Endometrial microvascular endothelial cells (primary cell): ENCODE measurements around the gene PINLYP. TPM values are rescaled to one million over a fixed set of nuclear protein-coding genes. Genes with fewer than 3 reads are reported as not detected.
"Not testable (repeated sequence)": the region's sequence is repeated elsewhere in the genome, so short reads cannot be mapped to it uniquely, and the experiment has no call there.

Source experiments
- in situ Hi-C: cut with HindIII; loops from 2 replicates; pipeline ENCODE4 v1.10.0; 2017; ENCODE audit warnings: low sequenced_read_pairs, low pct_unique_long_range_greater_than_20kb; ENCODE audit errors: inconsistent ontology term
- total RNA-seq: library from RNA; depleted of rRNA; stranded (reverse); fragments of >200 nt; gene quantifications from one replicate; pipeline ENCODE4 v1.2.3, GENCODE V29; 2015; ENCODE audit errors: inconsistent ontology term

Gene PINLYP
- total RNA-seq, 1 donor from 2014 or later, result 1.9 TPM

DNA sequence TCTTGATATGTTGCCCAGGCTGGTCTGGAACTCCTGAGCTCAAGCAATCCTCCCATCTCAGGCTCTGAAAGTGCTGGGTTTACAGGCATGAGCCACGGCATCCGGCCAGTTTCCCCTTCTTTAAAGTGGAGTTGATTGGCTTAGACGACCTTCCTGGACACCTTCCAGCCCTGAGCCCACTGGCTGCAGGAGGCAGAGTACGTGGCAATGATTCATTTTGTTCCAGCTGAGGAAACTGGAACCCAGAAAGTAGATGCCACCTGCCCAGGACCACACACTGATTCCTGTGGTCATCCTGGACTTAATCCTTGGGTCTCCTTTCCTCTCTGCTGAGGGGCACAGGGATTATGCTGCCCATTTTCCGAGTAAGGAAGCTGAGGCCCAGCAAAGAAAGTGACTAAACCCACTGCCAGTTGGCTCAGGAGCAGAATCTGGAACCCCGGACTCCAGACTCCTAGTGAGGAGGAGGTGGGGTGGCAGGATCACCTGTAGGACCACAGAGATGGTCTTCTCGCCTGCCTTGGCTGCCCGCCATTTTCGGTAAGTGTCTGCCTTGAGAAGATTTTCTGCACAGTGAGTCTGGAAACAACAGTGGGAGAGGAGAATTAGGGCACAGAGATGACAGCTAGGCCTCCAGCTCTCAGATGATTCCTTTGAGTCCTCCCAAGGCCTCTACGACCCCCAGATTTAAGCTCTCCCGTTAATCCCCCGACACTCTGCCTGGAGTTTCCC is 1.0 kb upstream of the PINLYP start:
- in situ Hi-C loops, result no loop called here

- in situ Hi-C loops, result no loop called here
Observed at GRCh38 chr19:43575955-43576878, 616 bp downstream of the PINLYP start.

DNA sequence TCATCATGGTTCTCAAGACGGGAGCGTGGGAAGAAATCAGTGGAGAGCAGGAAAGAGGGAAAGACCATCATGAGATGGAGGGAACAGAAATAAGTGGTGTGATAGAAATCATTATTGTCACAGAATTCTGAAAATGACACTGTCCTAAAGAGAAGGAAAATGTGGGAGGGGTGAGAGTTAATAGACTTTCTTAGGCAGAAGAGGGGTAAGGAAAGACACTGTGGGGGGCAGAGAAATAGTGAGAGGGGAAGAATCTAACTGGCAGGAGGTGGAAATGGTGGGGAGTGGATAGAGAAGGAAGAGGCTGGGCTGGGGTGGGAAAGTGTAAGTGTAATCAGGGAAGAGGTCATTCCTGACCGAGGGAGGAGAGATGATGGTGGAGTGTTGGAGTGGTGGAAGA is 3.2 kb downstream of the PINLYP start:
- in situ Hi-C loops, result no loop called here

DNA sequence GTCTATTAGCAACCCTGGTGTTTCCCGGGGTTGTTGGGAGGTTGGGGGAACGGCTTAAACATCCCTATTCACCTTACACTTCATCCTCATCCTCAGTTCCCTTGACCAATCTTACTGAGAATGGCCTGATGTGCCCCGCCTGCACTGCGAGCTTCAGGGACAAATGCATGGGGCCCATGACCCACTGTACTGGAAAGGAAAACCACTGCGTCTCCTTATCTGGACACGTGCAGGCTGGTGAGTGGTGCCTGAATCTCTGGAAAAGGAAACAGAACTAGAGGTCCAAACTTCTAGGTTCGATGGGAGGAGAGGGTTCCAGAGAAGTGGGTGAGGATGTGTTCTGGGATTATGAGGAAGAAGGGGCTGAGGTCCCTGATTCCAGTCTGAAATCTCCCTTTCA is 5.9 kb downstream of the PINLYP start:
- in situ Hi-C loops, result no loop called here

DNA sequence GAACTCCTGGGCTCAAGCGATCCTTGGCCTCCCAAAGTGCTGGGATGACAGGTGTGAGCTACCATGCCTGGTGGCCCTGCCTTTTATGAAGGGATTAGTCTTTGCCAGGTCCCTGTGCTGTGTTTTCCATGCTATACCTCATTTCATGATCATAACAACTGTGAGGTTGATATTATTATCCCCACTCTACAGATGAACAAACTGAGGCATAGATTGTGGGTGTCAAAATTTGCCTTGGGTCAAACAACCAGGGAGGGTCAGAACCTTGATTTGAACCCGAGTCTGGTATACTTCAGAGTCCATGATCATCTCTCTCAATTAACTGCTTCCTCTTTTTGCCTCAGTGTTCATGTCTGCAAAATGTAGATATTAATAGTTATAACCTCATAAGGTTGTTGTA is 6.9 kb downstream of the PINLYP start:
- in situ Hi-C loops, result no loop called here

DNA sequence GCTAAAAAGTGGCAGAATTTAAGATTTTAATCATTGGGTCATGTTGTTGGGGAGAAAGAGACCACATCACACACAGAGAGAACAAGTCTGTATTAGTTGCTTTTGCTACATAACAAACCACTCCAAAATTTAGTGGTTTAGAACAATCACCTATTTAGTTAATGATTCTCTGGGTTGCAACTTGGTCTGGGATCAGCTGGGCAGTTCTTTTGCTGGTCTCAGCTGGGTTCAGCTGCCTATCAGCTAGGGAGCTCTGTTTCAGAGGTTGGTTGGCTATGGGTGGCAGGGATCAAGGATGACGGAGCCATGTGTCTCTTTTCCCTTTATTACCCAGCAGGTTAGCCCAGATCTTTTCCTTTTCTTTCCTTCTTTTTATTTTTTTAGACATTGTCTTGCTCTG is 8.9 kb downstream of the PINLYP start:
- in situ Hi-C loops, result no loop called here

GRCh38 chr19:43586346-43586745 is 10.7 kb downstream of the PINLYP start:
- in situ Hi-C loops, result no loop called here

- in situ Hi-C loops, result not testable (repeated sequence)
Observed at GRCh38 chr19:43587029-43587428, 11.4 kb downstream of the PINLYP start.

DNA sequence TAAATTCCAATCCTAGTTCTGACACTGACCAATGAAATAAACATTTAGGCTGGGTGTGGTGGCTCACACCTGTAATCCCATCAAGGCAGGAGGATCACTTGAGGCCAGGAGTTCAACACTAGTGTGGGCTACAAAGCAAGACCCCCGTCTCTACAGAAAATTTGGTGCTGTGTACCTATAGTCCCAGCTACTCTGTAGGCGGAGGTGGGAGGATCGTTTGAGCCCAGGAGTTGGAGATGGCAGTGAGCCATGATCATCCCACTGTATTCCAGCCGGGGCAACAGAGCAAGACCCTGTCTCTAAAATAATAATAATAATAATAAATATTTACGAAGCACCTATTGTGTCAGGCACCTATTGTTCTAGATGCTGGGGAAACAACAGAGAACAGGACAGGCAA is 13.7 kb downstream of the PINLYP start:
- in situ Hi-C loops, result no loop called here

DNA sequence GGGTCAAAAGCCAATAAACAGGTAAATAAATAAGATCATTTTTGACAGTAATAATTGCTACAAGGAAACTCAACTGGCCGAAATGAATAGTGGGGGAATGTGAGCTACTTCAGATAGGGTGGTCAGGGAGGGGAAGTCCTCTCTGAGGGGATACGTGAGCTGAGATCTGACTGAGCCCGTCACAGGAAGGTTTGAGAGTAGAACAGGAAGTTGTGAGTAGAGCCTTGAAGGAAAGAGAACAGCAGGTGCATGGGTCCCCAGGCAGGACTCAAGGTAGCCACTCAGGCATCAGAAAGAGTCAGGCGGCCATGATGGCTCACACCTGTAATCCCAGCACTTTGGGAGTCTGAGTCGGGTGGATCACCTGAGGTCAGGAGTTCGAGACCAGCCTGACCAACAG is 14.1 kb downstream of the PINLYP start:
- in situ Hi-C loops, result no loop called here

DNA sequence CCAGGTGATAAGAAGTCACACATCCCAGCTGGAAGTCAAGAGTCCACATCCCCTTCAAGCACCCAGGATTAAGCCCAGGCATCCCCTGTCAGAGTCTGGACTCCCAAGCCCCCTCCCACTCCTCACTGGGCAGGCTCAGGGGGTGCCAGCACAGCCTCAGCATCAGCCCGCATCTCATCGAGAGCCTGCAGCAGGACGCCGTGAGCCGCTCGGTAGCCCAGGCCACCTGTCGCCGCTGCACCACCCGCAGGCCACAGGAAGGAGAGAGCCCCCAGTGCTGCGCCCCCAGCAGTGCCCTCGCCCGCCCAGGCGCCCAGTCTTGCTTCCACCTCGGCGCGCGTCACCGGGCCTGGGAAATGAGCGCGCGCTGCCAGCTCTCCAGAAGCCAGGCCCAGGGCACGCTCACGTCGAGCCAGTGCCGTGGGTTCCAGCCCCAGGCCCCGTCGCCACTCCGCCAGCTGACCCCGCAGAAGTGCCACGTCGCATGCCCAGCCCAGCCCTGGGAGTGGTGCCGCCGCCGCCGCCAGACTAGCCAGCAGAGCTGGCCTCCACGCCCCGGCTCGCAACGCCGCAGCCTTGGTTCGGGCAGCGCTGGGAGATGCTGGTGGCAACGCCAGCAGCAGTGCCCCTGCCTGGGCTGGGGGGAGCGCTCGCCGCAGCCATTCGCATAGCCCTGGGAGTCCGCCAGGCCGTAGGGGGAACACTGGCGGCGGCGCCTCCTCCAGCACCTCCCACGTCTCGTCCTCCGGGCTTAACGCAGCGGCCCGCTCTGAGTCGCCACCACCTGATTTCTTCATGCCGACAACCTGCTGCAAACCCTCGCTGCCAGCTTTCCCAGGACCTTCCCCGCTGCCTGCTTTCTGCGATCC is 16.5 kb downstream of the PINLYP start:
- in situ Hi-C loops, result no loop called here

DNA sequence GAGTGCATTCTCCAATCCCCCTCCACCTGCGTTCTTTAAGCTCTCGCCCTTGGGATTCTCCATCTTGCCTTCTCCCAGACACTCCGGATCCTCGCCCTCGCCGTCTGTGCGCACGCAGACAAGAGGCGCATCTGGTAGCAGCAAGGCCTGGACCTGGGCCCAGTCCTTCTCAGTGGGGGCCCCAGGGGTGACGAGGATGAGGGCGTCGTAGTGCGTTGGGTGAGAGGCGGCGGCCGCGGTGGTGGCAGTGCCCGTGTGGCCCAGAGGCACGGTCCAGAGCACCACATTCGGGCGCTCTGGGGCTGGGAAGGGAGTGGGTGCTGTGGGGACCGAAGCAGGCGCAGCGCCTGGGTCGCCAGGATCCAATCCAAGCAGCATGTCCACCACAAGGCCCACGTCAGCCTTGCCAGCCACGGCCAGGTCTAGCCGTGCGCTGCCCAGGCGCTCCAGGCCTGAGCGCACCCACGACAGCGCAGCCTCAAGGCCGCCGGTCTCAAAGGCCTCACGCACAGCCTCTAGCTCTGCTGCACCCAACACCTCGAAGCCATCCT is 17.3 kb downstream of the PINLYP start:
- in situ Hi-C loops, result no loop called here

- in situ Hi-C loops, result no loop called here
Observed at GRCh38 chr19:43594081-43594697, 18.6 kb downstream of the PINLYP start.

DNA sequence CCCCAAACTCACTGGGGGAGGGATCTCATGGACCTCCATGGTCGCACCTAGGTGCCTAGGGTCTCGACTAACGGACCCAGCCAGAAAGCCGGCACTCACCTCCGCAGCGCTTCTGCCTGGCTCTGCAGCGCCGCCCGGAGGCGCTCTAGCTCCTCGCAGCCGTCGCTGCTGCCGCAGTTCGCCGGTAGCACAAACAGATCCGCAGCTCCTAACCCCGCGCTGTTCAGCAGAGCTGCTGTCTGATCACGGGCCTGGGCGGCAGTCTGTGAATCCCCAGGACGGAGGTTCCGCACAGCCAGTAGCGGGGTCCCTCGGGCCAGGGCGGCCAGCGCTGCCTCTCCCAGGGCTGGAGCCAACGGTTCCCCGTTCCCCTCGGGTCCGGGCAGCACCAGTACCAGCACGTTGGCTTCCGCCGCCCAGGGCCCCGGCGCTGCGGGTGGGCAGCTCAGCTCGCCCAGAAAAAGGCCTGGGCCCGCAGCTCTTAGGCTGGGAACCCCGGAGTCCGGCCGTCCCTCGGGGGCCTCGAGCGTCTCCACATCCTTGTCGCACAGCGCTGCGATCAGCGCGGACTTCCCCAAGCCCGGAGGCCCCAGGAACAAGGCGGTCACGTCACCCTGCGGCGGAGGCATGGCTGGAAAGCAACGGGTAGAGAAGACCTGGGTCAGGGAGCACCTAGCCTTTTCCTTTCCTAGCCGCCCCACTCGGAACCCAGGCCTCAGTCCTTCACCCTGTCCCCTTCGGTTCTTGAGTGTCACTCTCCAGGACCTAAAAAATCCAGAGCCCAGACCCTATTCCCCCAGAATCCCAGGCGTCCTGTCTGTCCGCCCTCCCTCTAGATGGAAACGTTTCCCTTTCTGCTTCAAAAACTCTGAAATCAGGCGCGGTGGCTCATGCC is 19.4 kb downstream of the PINLYP start:
- in situ Hi-C loops, result no loop called here

DNA sequence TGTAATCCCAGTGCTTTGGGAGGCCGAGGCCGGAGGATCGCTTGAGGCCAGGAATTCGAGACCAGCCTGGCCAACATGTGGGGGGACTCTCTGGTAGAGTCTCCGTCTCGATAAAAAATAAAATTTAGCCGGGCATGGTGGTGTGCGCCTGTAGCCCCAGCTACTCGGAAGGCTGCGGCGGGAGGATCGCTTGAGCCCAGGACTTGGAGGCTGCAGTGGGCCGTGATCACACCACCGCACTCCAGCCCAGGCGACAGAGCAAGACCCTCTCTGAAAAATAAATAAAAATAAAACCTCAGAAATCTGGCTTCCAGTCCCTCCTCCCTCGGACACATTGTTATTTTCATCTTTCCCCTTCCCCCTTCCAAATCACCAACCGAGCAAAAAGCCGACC is 20.0 kb downstream of the PINLYP start:
- in situ Hi-C loops, result no loop called here

GRCh38 chr19:43595999-43596841 is 20.6 kb downstream of the PINLYP start, which contains the start of the genes IRGQ and ZNF576:
Gene IRGQ, minus strand, starts transcription at chr19:43596134. Its CDS starts 796 bp downstream, at chr19:43595338.
Gene ZNF576, plus strand, starts transcription at chr19:43596595. Its CDS starts 514 bp downstream, at chr19:43597109.
- in situ Hi-C loops, result no loop called here
